ENCODE measurements around the gene CCDC85A.

DNA sequence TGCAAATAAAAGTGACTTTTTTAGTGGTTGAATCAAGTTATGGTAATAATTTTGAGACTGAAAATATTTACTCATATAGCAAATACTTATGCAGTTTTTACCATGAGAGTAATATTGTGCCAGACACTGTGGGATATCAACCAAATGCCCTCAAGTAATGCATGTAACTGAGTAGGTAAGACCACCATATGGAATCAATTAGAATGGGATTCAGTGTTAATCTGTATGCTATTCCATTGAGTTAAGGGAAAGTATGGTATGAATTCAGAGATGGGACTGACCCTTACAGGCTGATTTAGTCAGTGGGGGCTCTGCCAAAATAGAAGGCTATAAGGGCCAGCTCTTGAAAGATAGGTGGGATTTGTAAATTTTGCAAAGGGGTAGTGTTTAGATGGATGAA, 131.6 kb downstream of the CCDC85A start:
- TF ChIP-seq, protein P1, sequence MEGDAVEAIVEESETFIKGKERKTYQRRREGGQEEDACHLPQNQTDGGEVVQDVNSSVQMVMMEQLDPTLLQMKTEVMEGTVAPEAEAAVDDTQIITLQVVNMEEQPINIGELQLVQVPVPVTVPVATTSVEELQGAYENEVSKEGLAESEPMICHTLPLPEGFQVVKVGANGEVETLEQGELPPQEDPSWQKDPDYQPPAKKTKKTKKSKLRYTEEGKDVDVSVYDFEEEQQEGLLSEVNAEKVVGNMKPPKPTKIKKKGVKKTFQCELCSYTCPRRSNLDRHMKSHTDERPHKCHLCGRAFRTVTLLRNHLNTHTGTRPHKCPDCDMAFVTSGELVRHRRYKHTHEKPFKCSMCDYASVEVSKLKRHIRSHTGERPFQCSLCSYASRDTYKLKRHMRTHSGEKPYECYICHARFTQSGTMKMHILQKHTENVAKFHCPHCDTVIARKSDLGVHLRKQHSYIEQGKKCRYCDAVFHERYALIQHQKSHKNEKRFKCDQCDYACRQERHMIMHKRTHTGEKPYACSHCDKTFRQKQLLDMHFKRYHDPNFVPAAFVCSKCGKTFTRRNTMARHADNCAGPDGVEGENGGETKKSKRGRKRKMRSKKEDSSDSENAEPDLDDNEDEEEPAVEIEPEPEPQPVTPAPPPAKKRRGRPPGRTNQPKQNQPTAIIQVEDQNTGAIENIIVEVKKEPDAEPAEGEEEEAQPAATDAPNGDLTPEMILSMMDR (conservative IDR thresholded peaks at IDR 0.05; ENCODE audit: low read depth in 2 of 2): no peak
- no peak for TF ChIP-seq POLR2AphosphoS5 (IDR thresholded peaks at IDR 0.05; ENCODE audit: low read depth)
- TF ChIP-seq, protein P2, sequence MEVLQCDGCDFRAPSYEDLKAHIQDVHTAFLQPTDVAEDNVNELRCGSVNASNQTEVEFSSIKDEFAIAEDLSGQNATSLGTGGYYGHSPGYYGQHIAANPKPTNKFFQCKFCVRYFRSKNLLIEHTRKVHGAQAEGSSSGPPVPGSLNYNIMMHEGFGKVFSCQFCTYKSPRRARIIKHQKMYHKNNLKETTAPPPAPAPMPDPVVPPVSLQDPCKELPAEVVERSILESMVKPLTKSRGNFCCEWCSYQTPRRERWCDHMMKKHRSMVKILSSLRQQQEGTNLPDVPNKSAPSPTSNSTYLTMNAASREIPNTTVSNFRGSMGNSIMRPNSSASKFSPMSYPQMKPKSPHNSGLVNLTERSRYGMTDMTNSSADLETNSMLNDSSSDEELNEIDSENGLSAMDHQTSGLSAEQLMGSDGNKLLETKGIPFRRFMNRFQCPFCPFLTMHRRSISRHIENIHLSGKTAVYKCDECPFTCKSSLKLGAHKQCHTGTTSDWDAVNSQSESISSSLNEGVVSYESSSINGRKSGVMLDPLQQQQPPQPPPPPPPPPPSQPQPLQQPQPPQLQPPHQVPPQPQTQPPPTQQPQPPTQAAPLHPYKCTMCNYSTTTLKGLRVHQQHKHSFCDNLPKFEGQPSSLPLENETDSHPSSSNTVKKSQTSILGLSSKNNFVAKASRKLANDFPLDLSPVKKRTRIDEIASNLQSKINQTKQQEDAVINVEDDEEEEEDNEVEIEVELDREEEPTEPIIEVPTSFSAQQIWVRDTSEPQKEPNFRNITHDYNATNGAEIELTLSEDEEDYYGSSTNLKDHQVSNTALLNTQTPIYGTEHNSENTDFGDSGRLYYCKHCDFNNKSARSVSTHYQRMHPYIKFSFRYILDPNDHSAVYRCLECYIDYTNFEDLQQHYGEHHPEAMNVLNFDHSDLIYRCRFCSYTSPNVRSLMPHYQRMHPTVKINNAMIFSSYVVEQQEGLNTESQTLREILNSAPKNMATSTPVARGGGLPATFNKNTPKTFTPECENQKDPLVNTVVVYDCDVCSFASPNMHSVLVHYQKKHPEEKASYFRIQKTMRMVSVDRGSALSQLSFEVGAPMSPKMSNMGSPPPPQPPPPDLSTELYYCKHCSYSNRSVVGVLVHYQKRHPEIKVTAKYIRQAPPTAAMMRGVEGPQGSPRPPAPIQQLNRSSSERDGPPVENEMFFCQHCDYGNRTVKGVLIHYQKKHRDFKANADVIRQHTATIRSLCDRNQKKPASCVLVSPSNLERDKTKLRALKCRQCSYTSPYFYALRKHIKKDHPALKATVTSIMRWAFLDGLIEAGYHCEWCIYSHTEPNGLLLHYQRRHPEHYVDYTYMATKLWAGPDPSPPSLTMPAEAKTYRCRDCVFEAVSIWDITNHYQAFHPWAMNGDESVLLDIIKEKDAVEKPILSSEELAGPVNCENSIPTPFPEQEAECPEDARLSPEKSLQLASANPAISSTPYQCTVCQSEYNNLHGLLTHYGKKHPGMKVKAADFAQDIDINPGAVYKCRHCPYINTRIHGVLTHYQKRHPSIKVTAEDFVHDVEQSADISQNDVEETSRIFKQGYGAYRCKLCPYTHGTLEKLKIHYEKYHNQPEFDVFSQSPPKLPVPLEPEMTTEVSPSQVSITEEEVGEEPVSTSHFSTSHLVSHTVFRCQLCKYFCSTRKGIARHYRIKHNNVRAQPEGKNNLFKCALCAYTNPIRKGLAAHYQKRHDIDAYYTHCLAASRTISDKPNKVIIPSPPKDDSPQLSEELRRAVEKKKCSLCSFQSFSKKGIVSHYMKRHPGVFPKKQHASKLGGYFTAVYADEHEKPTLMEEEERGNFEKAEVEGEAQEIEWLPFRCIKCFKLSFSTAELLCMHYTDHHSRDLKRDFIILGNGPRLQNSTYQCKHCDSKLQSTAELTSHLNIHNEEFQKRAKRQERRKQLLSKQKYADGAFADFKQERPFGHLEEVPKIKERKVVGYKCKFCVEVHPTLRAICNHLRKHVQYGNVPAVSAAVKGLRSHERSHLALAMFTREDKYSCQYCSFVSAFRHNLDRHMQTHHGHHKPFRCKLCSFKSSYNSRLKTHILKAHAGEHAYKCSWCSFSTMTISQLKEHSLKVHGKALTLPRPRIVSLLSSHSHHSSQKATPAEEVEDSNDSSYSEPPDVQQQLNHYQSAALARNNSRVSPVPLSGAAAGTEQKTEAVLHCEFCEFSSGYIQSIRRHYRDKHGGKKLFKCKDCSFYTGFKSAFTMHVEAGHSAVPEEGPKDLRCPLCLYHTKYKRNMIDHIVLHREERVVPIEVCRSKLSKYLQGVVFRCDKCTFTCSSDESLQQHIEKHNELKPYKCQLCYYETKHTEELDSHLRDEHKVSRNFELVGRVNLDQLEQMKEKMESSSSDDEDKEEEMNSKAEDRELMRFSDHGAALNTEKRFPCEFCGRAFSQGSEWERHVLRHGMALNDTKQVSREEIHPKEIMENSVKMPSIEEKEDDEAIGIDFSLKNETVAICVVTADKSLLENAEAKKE (CRISPR knock-in tag; IDR thresholded peaks at IDR 0.05): no peak
- TF ChIP-seq EZH2 (IDR thresholded peaks at IDR 0.05; ENCODE audit: low read depth, unreplicated experiment): no peak
- TF ChIP-seq STAT1 (IDR thresholded peaks at IDR 0.05; ENCODE audit: unreplicated experiment): no peak
- TF ChIP-seq ZNF114 (CRISPR knock-in tag; IDR thresholded peaks at IDR 0.05): no peak
- TF ChIP-seq, protein P3, sequence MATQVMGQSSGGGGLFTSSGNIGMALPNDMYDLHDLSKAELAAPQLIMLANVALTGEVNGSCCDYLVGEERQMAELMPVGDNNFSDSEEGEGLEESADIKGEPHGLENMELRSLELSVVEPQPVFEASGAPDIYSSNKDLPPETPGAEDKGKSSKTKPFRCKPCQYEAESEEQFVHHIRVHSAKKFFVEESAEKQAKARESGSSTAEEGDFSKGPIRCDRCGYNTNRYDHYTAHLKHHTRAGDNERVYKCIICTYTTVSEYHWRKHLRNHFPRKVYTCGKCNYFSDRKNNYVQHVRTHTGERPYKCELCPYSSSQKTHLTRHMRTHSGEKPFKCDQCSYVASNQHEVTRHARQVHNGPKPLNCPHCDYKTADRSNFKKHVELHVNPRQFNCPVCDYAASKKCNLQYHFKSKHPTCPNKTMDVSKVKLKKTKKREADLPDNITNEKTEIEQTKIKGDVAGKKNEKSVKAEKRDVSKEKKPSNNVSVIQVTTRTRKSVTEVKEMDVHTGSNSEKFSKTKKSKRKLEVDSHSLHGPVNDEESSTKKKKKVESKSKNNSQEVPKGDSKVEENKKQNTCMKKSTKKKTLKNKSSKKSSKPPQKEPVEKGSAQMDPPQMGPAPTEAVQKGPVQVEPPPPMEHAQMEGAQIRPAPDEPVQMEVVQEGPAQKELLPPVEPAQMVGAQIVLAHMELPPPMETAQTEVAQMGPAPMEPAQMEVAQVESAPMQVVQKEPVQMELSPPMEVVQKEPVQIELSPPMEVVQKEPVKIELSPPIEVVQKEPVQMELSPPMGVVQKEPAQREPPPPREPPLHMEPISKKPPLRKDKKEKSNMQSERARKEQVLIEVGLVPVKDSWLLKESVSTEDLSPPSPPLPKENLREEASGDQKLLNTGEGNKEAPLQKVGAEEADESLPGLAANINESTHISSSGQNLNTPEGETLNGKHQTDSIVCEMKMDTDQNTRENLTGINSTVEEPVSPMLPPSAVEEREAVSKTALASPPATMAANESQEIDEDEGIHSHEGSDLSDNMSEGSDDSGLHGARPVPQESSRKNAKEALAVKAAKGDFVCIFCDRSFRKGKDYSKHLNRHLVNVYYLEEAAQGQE (IDR thresholded peaks at IDR 0.05; ENCODE audit: unreplicated experiment): no peak
- no peak for TF ChIP-seq EZH2phosphoT487 (IDR thresholded peaks at IDR 0.05; ENCODE audit: unreplicated experiment)
- no peak for TF ChIP-seq CREB1 (CRISPR knock-in tag; IDR thresholded peaks at IDR 0.05; ENCODE audit: low read depth)
- TF ChIP-seq NANOG (IDR thresholded peaks at IDR 0.05; ENCODE audit: borderline replicate concordance): no peak

Data from GM23338 (cell line).